Suprapubic skin (tissue), 3 donors: ENCODE results near the gene MPV17L.
"Not testable (repeated sequence)": the region's sequence is repeated elsewhere in the genome, so short reads cannot be mapped to it uniquely, and the experiment has no call there.

Source experiments
- CTCF ChIP-seq, 2 donors: fragments of 200-600 bp in 1 of 2; fragments of 450-650 bp in 1 of 2; sonication (generic) in 1 of 2; IDR thresholded peaks; one replicate each; pipeline ENCODE4 v1.5.1; 2016 to 2019; ENCODE audit warnings: antibody characterized with exemption in 2 of 2, mild to moderate bottlenecking in 1 of 2, moderate library complexity in 1 of 2
- POLR2A ChIP-seq, 2 donors: fragments of 450-650 bp; IDR thresholded peaks; one replicate each; pipeline ENCODE4 v1.6.1; 2017; ENCODE audit warnings: antibody characterized with exemption in 2 of 2, mild to moderate bottlenecking in 2 of 2, moderate library complexity in 2 of 2

GRCh38 chr16:15407756-15408155 lies 12.2 kb downstream of the MPV17L start:
- TF ChIP-seq CTCF, POLR2A (IDR thresholded peaks at IDR 0.05): not testable (repeated sequence)
